Mammary epithelial cell (primary cell): ENCODE results near the gene DDX10.

Source experiments
- CTCF ChIP-seq, 2 donors: IDR thresholded peaks in 1 of 2; conservative IDR thresholded peaks in 1 of 2; 2 replicates each; pipeline ENCODE4 v1.5.1; 2011 to 2012; ENCODE audit warnings: inconsistent platforms in 2 of 2, low read length in 2 of 2, mild to moderate bottlenecking in 2 of 2, control low read depth in 1 of 2, low read depth in 1 of 2; ENCODE audit not compliant: insufficient read depth in 1 of 2; ENCODE audit errors: extremely low read depth in 1 of 2
- EZH2 ChIP-seq: IDR thresholded peaks from 2 replicates; pipeline ENCODE4 v1.6.1; 2012; ENCODE audit warnings: low read length, inconsistent platforms, borderline replicate concordance

- TF ChIP-seq CTCF (conservative IDR thresholded peaks at IDR 0.05 in 1 of 2, IDR thresholded peaks at IDR 0.05 in 1 of 2; ENCODE audit: extremely low read depth in 1 of 2, insufficient read depth in 1 of 2, low read depth in 1 of 2, low read length in 2 of 2) (no peak), EZH2 (no peak)
Observed at GRCh38 chr11:108866781-108867180, 201.9 kb downstream of the DDX10 start.
